Keratinocyte (primary cell): ENCODE results near the gene INAVA. TPM values are rescaled to one million over a fixed set of nuclear protein-coding genes. Genes with fewer than 3 reads are reported as not detected.
"Not testable (repeated sequence)": the region's sequence is repeated elsewhere in the genome, so short reads cannot be mapped to it uniquely, and the experiment has no call there.

Experiments used
- DNase-seq: peaks from one replicate; pipeline ENCODE4 v3.0.0-alpha.2; 2011; ENCODE audit warnings: low read depth, missing footprints, low spot score
- FAIRE-seq: peaks from 2 replicates; lab custom pipeline; 2011; peaks lifted over from hg19 to GRCh38; lab: Jason Lieb, UNC
- H2AFZ ChIP-seq: 2 replicates; pipeline ENCODE4 v1.6.0; 2012; ENCODE audit warnings: low read length, control low read depth, inconsistent platforms; ENCODE audit not compliant: control insufficient read depth
- H3K27ac ChIP-seq: 2 replicates; pipeline ENCODE4 v1.5.1; 2011; ENCODE audit warnings: low read length; ENCODE audit not compliant: control insufficient read depth, insufficient read depth
- H3K27me3 ChIP-seq: 3 replicates; pipeline ENCODE4 v1.6.0; 2011; ENCODE audit warnings: low read length; ENCODE audit not compliant: control insufficient read depth, insufficient read depth; ENCODE audit errors: extremely low read depth
- H3K36me3 ChIP-seq, 2 experiments: 2 replicates in 1 of 2; 3 replicates in 1 of 2; pipeline ENCODE4 v1.5.1; 2011; ENCODE audit warnings: low read length in 2 of 2, mild to moderate bottlenecking in 1 of 2; ENCODE audit not compliant: control insufficient read depth in 2 of 2, insufficient read depth in 2 of 2; ENCODE audit errors: extremely low read depth in 1 of 2
- H3K4me1 ChIP-seq: 3 replicates; pipeline ENCODE4 v1.5.1; 2011; ENCODE audit warnings: low read length; ENCODE audit not compliant: control insufficient read depth, insufficient read depth; ENCODE audit errors: extremely low read depth
- H3K4me2 ChIP-seq: 3 replicates; pipeline ENCODE4 v1.6.0; 2011; ENCODE audit warnings: low read depth, low read length; ENCODE audit not compliant: control insufficient read depth, insufficient read depth; ENCODE audit errors: extremely low read depth
- H3K4me3 ChIP-seq, 3 experiments: fragments of 200-600 bp in 1 of 3; sonication (generic) in 1 of 3; 2 replicates in 2 of 3; 3 replicates in 1 of 3; pipeline ENCODE4 v1.5.1; 2011 to 2016; ENCODE audit warnings: low read length in 3 of 3, mild to moderate bottlenecking in 3 of 3, control low read depth in 2 of 3, inconsistent platforms in 1 of 3, low read depth in 1 of 3, mixed read lengths in 1 of 3, mixed run types in 1 of 3, moderate library complexity in 1 of 3; ENCODE audit not compliant: control insufficient read depth in 2 of 3, insufficient read depth in 2 of 3; ENCODE audit errors: extremely low read depth in 1 of 3
- H3K79me2 ChIP-seq: 2 replicates; pipeline ENCODE4 v1.6.0; 2012; ENCODE audit warnings: low read length; ENCODE audit not compliant: control insufficient read depth, insufficient read depth
- H3K9ac ChIP-seq: 3 replicates; pipeline ENCODE4 v1.6.0; 2011; ENCODE audit warnings: low read length; ENCODE audit not compliant: control insufficient read depth, insufficient read depth; ENCODE audit errors: extremely low read depth
- H3K9me1 ChIP-seq: 3 replicates; pipeline ENCODE4 v1.6.0; 2011; ENCODE audit warnings: low read length; ENCODE audit not compliant: control insufficient read depth, insufficient read depth; ENCODE audit errors: extremely low read depth
- H3K9me3 ChIP-seq: 2 replicates; pipeline ENCODE4 v1.5.1; 2012; ENCODE audit warnings: low read depth, low read length; ENCODE audit not compliant: control insufficient read depth
- H4K20me1 ChIP-seq: 3 replicates; pipeline ENCODE4 v1.6.0; 2011; ENCODE audit warnings: low read length; ENCODE audit not compliant: control insufficient read depth, insufficient read depth; ENCODE audit errors: extremely low read depth
- CTCF ChIP-seq, 3 experiments: IDR thresholded peaks in 1 of 3; conservative IDR thresholded peaks in 1 of 3; optimal IDR thresholded peaks in 1 of 3; 2 replicates in 2 of 3; 3 replicates in 1 of 3; pipeline versions ENCODE3 to v1.5.1; 2011; ENCODE audit warnings: low read length in 3 of 3, mild to moderate bottlenecking in 3 of 3, moderate library complexity in 2 of 3, control low read depth in 1 of 3, inconsistent platforms in 1 of 3; ENCODE audit not compliant: insufficient read depth in 2 of 3; ENCODE audit errors: extremely low read depth in 1 of 3
- EZH2 ChIP-seq: IDR thresholded peaks from one replicate; pipeline ENCODE4 v1.6.1; 2012; ENCODE audit warnings: inconsistent platforms, mild to moderate bottlenecking, low read length, moderate library complexity
- dilution Hi-C: fragments of 300-500 bp; cut with MboI; formaldehyde crosslinking; loops from one replicate; pipeline ENCODE4 v1.7.0; 2020; ENCODE audit warnings: low sequenced_read_pairs; ENCODE audit not compliant: extremely low pct_ligation_motif_present
- polyA plus RNA-seq, 5 experiments: library from polyadenylated mRNA; depleted of rRNA in 3 of 5; stranded (reverse) in 3 of 5; stranded (forward) in 1 of 5; unstranded in 1 of 5; fragments of >200 nt; gene quantifications; 1 replicate in 1 of 5; 2 replicates in 3 of 5; 3 replicates in 1 of 5; pipeline versions ENCODE4 v1.2.1 to v1.2.3, GENCODE V29; 2011 to 2012; ENCODE audit warnings: missing spikeins in 2 of 5, low read depth in 1 of 5, low replicate concordance in 1 of 5

Gene INAVA
- polyA plus RNA-seq, 1 donor (not counting 4 experiments of a cell fraction or from before 2014, with no cell fraction given), result 12.5 TPM

- Histone ChIP-seq H3K4me1 (peaks cover 3% of the 10 kb centered on the region), H3K27ac (no peak overlapping the region), H2AFZ (no peak overlapping the region), H3K27me3 (no peaks in the 10 kb centered on the region), H3K4me2 (no peak overlapping the region), H3K79me2 (no peaks in the 10 kb centered on the region), H3K4me3 (no peak overlapping the region), H3K36me3 (no peaks in the 10 kb centered on the region), H4K20me1 (no peaks in the 10 kb centered on the region), H3K9me3 (no peaks in the 10 kb centered on the region), H3K9me1 (no peaks in the 10 kb centered on the region), H3K9ac (no peak overlapping the region)
- TF ChIP-seq EZH2 (no peak), CTCF (optimal IDR thresholded peaks at IDR 0.05 in 1 of 3, IDR thresholded peaks at IDR 0.05 in 1 of 3, conservative IDR thresholded peaks at IDR 0.05 in 1 of 3; ENCODE audit: extremely low read depth in 1 of 3, insufficient read depth in 2 of 3, low read length in 3 of 3) (no peak)
- dilution Hi-C loops, result no loop called here
- DNase-seq, result no peak
- FAIRE-seq, result peak; percentile 46
These were observed 31.1 kb downstream of the INAVA start for GRCh38 chr1:200925831-200926230.

- Histone ChIP-seq H3K9me3 (no peaks in the 10 kb centered on the region), H3K36me3 (no peaks in the 10 kb centered on the region), H3K4me3 (no peak overlapping the region), H2AFZ (no peak overlapping the region), H3K79me2 (no peaks in the 10 kb centered on the region), H3K9me1 (no peaks in the 10 kb centered on the region), H3K27me3 (no peaks in the 10 kb centered on the region), H4K20me1 (no peaks in the 10 kb centered on the region), H3K4me1 (peaks cover 3% of the 10 kb centered on the region), H3K27ac (no peak overlapping the region), H3K4me2 (no peak overlapping the region), H3K9ac (no peak overlapping the region)
- no peak for DNase-seq
- FAIRE-seq, result no peak
- dilution Hi-C loops, result no loop called here
- TF ChIP-seq EZH2 (no peak), CTCF (optimal IDR thresholded peaks at IDR 0.05 in 1 of 3, IDR thresholded peaks at IDR 0.05 in 1 of 3, conservative IDR thresholded peaks at IDR 0.05 in 1 of 3; ENCODE audit: extremely low read depth in 1 of 3, insufficient read depth in 2 of 3, low read length in 3 of 3) (no peak)
These were observed 35.0 kb downstream of the INAVA start for GRCh38 chr1:200929530-200930278.

GRCh38 chr1:200930285-200930684 lies 35.6 kb downstream of the INAVA start:
- H3K4me3 ChIP-seq, H2AFZ ChIP-seq, H3K4me1 ChIP-seq, H3K9me1 ChIP-seq, H3K36me3 ChIP-seq, FAIRE-seq, H3K9me3 ChIP-seq, H3K4me2 ChIP-seq, H3K27ac ChIP-seq, DNase-seq, H3K9ac ChIP-seq, H3K27me3 ChIP-seq, H3K79me2 ChIP-seq, H4K20me1 ChIP-seq, dilution Hi-C loops: not testable (repeated sequence)
